Activated B cell treated with CpG ODN at 0.5 μM for 24 hours (primary cell): ENCODE measurements around the gene PLCB4. TPM values are rescaled to one million over a fixed set of nuclear protein-coding genes. Genes with fewer than 3 reads are reported as not detected.

Source experiments
- ATAC-seq: fragments of 200-7000 bp; cut with Tn5 transposase; one replicate; pipeline ENCODE4 v1.10.0; 2021; ENCODE audit warnings: low read depth, mild to moderate bottlenecking, moderate library complexity
- CTCF ChIA-PET: fragments of 350-600 bp; sonication (Branson Sonifier 250); formaldehyde crosslinking; loops from one replicate; lab custom pipeline; 2021; ENCODE audit warnings: antibody characterized with exemption; lab: Charles Lee
- POLR2A ChIA-PET: fragments of 350-600 bp; sonication (Branson Sonifier 250); formaldehyde crosslinking; loops from one replicate; lab custom pipeline; 2021; ENCODE audit warnings: antibody characterized with exemption; lab: Charles Lee
- DNase-seq: peaks from one replicate; pipeline ENCODE4 v3.0.0; 2022
- H3K27ac Mint-ChIP-seq: one replicate; pipeline ENCODE4 v1.8.0; 2020; ENCODE audit warnings: mixed read lengths
- H3K27me3 Mint-ChIP-seq: one replicate; pipeline ENCODE4 v1.8.0; 2021; ENCODE audit warnings: mixed read lengths
- H3K36me3 Mint-ChIP-seq: one replicate; pipeline ENCODE4 v1.8.0; 2021; ENCODE audit warnings: low read depth, mixed read lengths
- H3K4me1 Mint-ChIP-seq: one replicate; pipeline ENCODE4 v1.8.0; 2021; ENCODE audit warnings: mixed read lengths
- H3K4me3 Mint-ChIP-seq: one replicate; pipeline ENCODE4 v1.8.0; 2020; ENCODE audit warnings: mild to moderate bottlenecking, mixed read lengths
- H3K9me3 Mint-ChIP-seq: one replicate; pipeline ENCODE4 v1.8.0; 2020; ENCODE audit warnings: mixed read lengths
- CTCF ChIP-seq: fragments of 200-600 bp; IDR thresholded peaks from one replicate; pipeline ENCODE4 v1.8.0; 2022; ENCODE audit warnings: antibody characterized with exemption, mild to moderate bottlenecking
- intact Hi-C: fragments of 100-400 bp; cut with micrococcal nuclease; formaldehyde crosslinking; loops from one replicate; pipeline ENCODE4 v1.15.1; 2024
- total RNA-seq: library from RNA; stranded (reverse); gene quantifications from 2 replicates; pipeline ENCODE4 v1.2.3, GENCODE V29; 2022

PLCB4 gene
- total RNA-seq, 1 donor from 2014 or later = not detected

DNA sequence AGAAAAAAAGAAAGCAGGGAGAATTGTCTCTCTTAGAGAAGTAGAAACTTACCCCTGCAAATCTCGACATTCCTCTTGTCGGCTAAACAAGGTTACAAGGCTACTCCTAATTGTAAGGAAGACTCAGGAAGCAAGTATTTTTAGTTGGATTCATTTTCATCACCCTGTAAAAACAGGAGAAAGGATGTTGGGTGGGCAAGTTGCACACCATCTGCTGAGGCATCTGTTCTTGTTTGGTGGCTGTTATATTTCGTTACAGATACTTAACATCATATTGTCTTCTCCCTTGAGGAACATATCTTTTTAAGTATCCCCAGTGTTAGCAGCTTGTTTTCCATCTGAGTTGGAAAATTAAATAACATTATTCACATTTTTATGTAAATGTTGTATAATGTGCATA, 187.5 kb downstream of the PLCB4 start:
- CTCF ChIA-PET = no interaction called here
- ATAC-seq (no peak), DNase-seq (no peak)
- Mint-ChIP-seq H3K9me3 (no peaks in the 10 kb centered on the region), H3K36me3 (no peaks in the 10 kb centered on the region), H3K27me3 (no peaks in the 10 kb centered on the region), H3K27ac (no peak overlapping the region), H3K4me1 (no peaks in the 10 kb centered on the region), H3K4me3 (no peak overlapping the region)
- intact Hi-C loops = no loop called here
- TF ChIP-seq CTCF = no peak
- POLR2A ChIA-PET = no interaction called here

DNA sequence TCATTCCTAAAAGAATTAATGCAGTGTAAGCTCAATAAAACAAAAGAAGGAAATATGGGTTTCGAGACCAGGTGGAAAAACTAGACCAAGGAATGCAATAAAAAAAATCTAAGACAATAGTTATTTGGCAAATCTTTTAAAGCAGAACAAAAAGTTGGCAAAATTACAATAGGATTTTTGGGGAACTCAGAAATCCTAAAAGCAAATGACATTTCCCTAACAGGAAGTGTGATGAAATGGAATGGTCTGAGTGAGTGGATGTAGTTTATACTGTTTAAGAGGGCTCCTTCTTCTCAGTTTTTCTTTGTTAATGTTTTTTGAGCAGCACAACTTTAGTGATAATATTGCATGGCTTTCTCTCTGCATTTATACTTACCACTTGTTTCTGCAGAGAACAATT, 190.0 kb downstream of the PLCB4 start:
- no peaks in the 10 kb centered on the region for H3K4me1 Mint-ChIP-seq
- H3K4me3 Mint-ChIP-seq = no peak overlapping the region
- no peaks in the 10 kb centered on the region for H3K27me3 Mint-ChIP-seq
- ChIA-PET POLR2A (no interaction called here), CTCF (no interaction called here)
- H3K36me3 Mint-ChIP-seq = no peaks in the 10 kb centered on the region
- no peaks in the 10 kb centered on the region for H3K9me3 Mint-ChIP-seq
- no peak for TF ChIP-seq CTCF
- ATAC-seq = no peak
- intact Hi-C loops = no loop called here
- DNase-seq = no peak
- no peak overlapping the region for H3K27ac Mint-ChIP-seq

DNA sequence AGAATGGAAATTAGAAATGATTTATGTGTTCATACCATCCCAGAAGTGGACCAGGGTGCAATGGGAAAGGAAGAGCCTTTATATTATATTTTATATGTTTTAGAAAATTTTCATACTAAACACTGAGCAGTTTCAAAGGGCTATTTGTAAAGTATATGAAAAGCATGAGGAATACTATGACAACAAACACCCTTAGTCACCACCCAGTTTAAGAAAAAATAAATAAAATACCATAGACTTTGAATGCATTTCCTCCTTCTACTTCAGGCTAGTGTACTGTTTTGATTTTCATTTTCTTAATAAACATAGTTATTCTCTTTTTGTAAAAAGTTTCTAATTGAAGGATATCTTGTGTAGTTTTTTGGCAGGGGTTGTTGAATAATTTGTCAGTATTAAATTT, 191.1 kb downstream of the PLCB4 start:
- H3K9me3 Mint-ChIP-seq = no peaks in the 10 kb centered on the region

GRCh38 chr20:9261781-9262180, 192.9 kb downstream of the PLCB4 start:
- CTCF ChIA-PET = no interaction called here
- POLR2A ChIA-PET = no interaction called here
- intact Hi-C loops = no loop called here

More for the DNA sequence above, 191.1 kb downstream of the PLCB4 start:
- ChIA-PET CTCF (no interaction called here), POLR2A (no interaction called here)
- no peaks in the 10 kb centered on the region for H3K36me3 Mint-ChIP-seq
- no peak for TF ChIP-seq CTCF
- no peak overlapping the region for H3K27ac Mint-ChIP-seq
- no peaks in the 10 kb centered on the region for H3K4me1 Mint-ChIP-seq
- DNase-seq (no peak), ATAC-seq (no peak)
- H3K27me3 Mint-ChIP-seq = no peaks in the 10 kb centered on the region
- intact Hi-C loops = no loop called here
- no peak overlapping the region for H3K4me3 Mint-ChIP-seq

DNA sequence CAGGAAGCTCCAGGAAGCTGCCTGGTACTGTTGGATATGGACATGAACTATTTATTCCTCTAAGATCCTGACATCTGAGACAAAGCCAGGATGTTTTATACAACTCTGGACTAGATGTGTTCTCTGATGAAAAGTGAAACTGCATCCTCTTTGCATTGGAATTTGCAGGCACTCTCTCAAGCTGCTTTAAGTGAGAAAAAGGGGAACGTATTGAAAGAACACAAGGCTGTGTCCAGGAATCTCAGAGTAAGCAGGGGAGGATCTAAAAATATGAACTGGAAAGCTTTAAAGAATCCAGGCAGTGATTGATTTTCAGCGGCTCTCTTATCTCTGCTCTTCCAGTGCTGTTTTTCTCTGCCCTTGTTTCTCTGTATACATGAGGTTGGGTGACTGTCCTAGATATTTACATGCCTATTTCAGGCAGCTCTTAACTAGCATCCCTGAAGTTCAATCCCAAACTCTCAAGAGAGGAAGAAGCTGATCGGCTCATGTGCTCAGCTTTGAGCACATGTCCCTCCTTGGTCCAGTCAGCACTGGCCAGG, 193.8 kb downstream of the PLCB4 start:
- no peak for DNase-seq
- no peak for TF ChIP-seq CTCF
- no peak overlapping the region for H3K4me3 Mint-ChIP-seq
- intact Hi-C loops = no loop called here
- H3K27me3 Mint-ChIP-seq = no peaks in the 10 kb centered on the region
- H3K27ac Mint-ChIP-seq = no peak overlapping the region
- ChIA-PET POLR2A (no interaction called here), CTCF (no interaction called here)
- H3K36me3 Mint-ChIP-seq = no peaks in the 10 kb centered on the region
- H3K9me3 Mint-ChIP-seq = no peaks in the 10 kb centered on the region
- ATAC-seq = no peak
- H3K4me1 Mint-ChIP-seq = no peaks in the 10 kb centered on the region

More at GRCh38 chr20:9261781-9262180, 192.9 kb downstream of the PLCB4 start:
- no peak for TF ChIP-seq CTCF
- no peaks in the 10 kb centered on the region for H3K9me3 Mint-ChIP-seq
- ATAC-seq = no peak
- no peaks in the 10 kb centered on the region for H3K4me1 Mint-ChIP-seq
- no peak overlapping the region for H3K27ac Mint-ChIP-seq
- H3K4me3 Mint-ChIP-seq = no peak overlapping the region
- H3K27me3 Mint-ChIP-seq = no peaks in the 10 kb centered on the region
- no peaks in the 10 kb centered on the region for H3K36me3 Mint-ChIP-seq
- no peak for DNase-seq
